GM18868 (cell line): ENCODE results near the gene RBMS3.
"Not testable (repeated sequence)": the region's sequence is repeated elsewhere in the genome, so short reads cannot be mapped to it uniquely, and the experiment has no call there.

Experiments
- ATAC-seq: cut with Tn5 transposase; IDR thresholded peaks from one replicate; pipeline ENCODE4 v1.9.1; 2021; ENCODE audit warnings: mild to moderate bottlenecking, moderate library complexity; ENCODE audit not compliant: unreplicated experiment

Gene RBMS3

GRCh38 chr3:30044515-30044914 is 763.6 kb downstream of the RBMS3 start:
- no peak for ATAC-seq

- no peak for ATAC-seq
Measured at GRCh38 chr3:30048431-30048830, 767.6 kb downstream of the RBMS3 start.

- ATAC-seq = not testable (repeated sequence)
Measured at GRCh38 chr3:30050116-30050515, 769.2 kb downstream of the RBMS3 start.

GRCh38 chr3:30059240-30059639 is 778.4 kb downstream of the RBMS3 start:
- ATAC-seq = no peak
